Glutamatergic neuron (in vitro differentiated cells): ENCODE results near the gene MYOZ3. TPM values are rescaled to one million over a fixed set of nuclear protein-coding genes. Genes with fewer than 3 reads are reported as not detected.

Experiments
- DNase-seq: peaks from one replicate; pipeline ENCODE4 v3.0.0; 2022
- H3K27ac Mint-ChIP-seq: one replicate; pipeline ENCODE4 v1.8.0; 2020; ENCODE audit warnings: mild to moderate bottlenecking, mixed read lengths, inconsistent platforms; ENCODE audit not compliant: unreplicated experiment
- H3K27me3 Mint-ChIP-seq: one replicate; pipeline ENCODE4 v1.8.0; 2020; ENCODE audit warnings: mild to moderate bottlenecking, moderate library complexity, mixed read lengths, inconsistent platforms; ENCODE audit not compliant: unreplicated experiment
- H3K36me3 Mint-ChIP-seq: one replicate; pipeline ENCODE4 v1.8.0; 2020; ENCODE audit warnings: mild to moderate bottlenecking, mixed read lengths, inconsistent platforms; ENCODE audit not compliant: unreplicated experiment
- H3K4me1 Mint-ChIP-seq: one replicate; pipeline ENCODE4 v1.8.0; 2020; ENCODE audit warnings: mild to moderate bottlenecking, low read depth, mixed read lengths, inconsistent platforms; ENCODE audit not compliant: unreplicated experiment
- H3K4me3 Mint-ChIP-seq: one replicate; pipeline ENCODE4 v1.8.0; 2020; ENCODE audit warnings: mild to moderate bottlenecking, mixed read lengths, inconsistent platforms; ENCODE audit not compliant: unreplicated experiment
- H3K9me3 Mint-ChIP-seq: one replicate; pipeline ENCODE4 v1.8.0; 2020; ENCODE audit warnings: mild to moderate bottlenecking, moderate library complexity, mixed read lengths, inconsistent platforms; ENCODE audit not compliant: unreplicated experiment
- CTCF ChIP-seq: fragments of 200-600 bp; sonication (generic); IDR thresholded peaks from one replicate; pipeline ENCODE4 v1.5.0; 2021; ENCODE audit not compliant: partially characterized antibody, unreplicated experiment
- total RNA-seq: library from RNA; stranded (reverse); fragmentation: NEBNext Ultra II Directional; extraction: Animal tissue kit (Norgen Biotek cat#: 25700); gene quantifications from one replicate; pipeline ENCODE4 v1.2.1, GENCODE V29; 2021; ENCODE audit not compliant: unreplicated experiment

The MYOZ3 gene
- total RNA-seq, 1 donor from 2014 or later, result 0.64 TPM

- H3K27ac Mint-ChIP-seq, result no peak overlapping the region
- no peak for DNase-seq
- H3K36me3 Mint-ChIP-seq, result no peaks in the 10 kb centered on the region
- H3K9me3 Mint-ChIP-seq, result peaks cover 16% of the 10 kb centered on the region
- no peak overlapping the region for H3K4me3 Mint-ChIP-seq
- peaks cover 45% of the 10 kb centered on the region for H3K4me1 Mint-ChIP-seq
- peaks cover 18% of the 10 kb centered on the region for H3K27me3 Mint-ChIP-seq
- no peak for TF ChIP-seq CTCF
Measured at GRCh38 chr5:150618588-150619281, 42.3 kb upstream of the MYOZ3 start.

- TF ChIP-seq CTCF, result no peak
- H3K4me3 Mint-ChIP-seq, result peak overlapping the region; percentile 54
- H3K36me3 Mint-ChIP-seq, result no peaks in the 10 kb centered on the region
- DNase-seq, result no peak
- no peak overlapping the region for H3K27ac Mint-ChIP-seq
- H3K9me3 Mint-ChIP-seq, result peaks cover 16% of the 10 kb centered on the region
- peaks cover 42% of the 10 kb centered on the region for H3K4me1 Mint-ChIP-seq
- peaks cover 16% of the 10 kb centered on the region for H3K27me3 Mint-ChIP-seq
Measured at GRCh38 chr5:150619359-150620230, 41.5 kb upstream of the MYOZ3 start.

- no peaks in the 10 kb centered on the region for H3K36me3 Mint-ChIP-seq
- no peak for DNase-seq
- H3K9me3 Mint-ChIP-seq, result peaks cover 12% of the 10 kb centered on the region
- no peak overlapping the region for H3K4me3 Mint-ChIP-seq
- no peak for TF ChIP-seq CTCF
- peaks cover 7% of the 10 kb centered on the region for H3K27me3 Mint-ChIP-seq
- H3K4me1 Mint-ChIP-seq, result peaks cover 30% of the 10 kb centered on the region
- H3K27ac Mint-ChIP-seq, result no peak overlapping the region
Measured at GRCh38 chr5:150621301-150621700, 39.8 kb upstream of the MYOZ3 start.

GRCh38 chr5:150622157-150622556 lies 38.9 kb upstream of the MYOZ3 start:
- no peak for TF ChIP-seq CTCF
- peaks cover 28% of the 10 kb centered on the region for H3K4me1 Mint-ChIP-seq
- peak overlapping the region; percentile 33 for H3K27ac Mint-ChIP-seq
- no peaks in the 10 kb centered on the region for H3K36me3 Mint-ChIP-seq
- no peak overlapping the region for H3K4me3 Mint-ChIP-seq
- H3K27me3 Mint-ChIP-seq, result peaks cover 4% of the 10 kb centered on the region
- DNase-seq, result no peak
- peaks cover 12% of the 10 kb centered on the region for H3K9me3 Mint-ChIP-seq
